ENCODE measurements around the gene PDE11A.
A peak's percentile ranks its signal among the peaks of the same experiment; 100 is the strongest.
"Not testable (repeated sequence)": the region's sequence is repeated elsewhere in the genome, so short reads cannot be mapped to it uniquely, and the experiment has no call there.

The PDE11A gene

DNA sequence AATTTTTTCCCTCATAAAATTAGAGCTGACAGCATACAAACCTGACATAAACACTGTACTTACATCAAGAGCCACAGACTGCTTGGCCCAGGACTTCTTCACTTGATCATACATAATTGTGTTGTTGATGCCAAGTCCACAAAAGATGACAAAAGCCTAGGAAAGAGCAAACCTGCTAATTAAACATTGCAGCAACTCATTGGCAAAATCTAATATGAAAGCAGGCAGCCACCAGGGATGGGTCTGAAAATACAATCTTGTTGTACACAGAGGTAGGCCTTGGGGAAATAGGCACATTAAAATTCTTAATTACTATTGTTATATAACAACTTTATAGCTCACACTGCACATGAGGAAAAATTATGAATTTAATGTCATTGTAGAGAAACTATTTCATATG lies 255.8 kb downstream of the PDE11A start:
- DNase-seq (ENCODE audit: low read depth), result no peak

DNA sequence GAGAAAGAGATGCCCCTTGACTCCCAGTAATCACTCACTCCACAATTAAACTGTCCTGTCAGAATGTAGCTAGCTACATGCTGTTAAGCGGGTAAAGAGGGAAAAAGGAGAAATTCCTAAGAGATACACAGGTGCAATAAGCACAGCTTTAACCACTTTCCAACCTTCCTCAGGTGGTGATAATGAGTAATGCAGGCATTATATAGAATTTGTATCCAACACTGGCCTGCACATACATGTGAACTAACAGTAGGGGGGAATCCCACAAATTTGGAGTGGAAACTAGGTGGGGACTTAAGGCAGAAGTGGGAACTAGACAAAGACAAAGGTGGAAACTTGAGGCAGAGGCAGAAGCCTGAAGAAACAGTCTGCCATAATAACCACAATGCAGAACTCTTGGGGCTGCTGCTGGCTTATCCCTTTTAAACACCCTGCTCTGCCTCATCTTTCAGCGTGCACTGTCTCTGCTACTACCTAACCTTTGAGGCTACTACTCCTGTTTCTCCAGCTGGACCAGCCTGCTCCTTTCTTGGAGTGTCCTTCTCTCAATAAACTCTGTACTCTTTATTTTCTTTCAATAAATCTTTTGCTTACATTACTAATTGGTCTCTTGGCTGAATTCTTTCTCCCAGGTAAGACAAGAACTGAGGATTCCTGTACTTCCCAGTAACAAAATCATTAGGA lies 259.7 kb downstream of the PDE11A start:
- no peak for DNase-seq (ENCODE audit: low read depth)

DNA sequence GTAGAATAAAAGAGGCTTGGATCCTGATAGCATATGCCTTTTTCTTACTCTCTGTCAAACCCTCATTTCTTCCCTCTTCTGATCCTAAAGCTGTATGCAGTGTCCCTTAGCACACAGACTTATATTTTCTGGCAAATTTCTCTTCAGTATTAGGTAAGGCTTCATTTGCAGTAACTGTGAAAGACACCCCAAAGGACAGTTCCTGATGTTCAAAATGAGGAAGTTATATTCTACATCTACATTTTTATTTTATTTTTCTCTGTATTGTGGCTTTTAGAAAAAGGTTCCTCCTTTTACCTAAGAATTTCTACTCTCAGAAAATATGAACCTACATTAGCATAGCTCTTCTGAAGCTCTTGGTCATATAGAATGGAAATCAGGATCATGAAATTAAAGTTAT lies 261.7 kb downstream of the PDE11A start:
- DNase-seq (ENCODE audit: low read depth), result no peak

DNA sequence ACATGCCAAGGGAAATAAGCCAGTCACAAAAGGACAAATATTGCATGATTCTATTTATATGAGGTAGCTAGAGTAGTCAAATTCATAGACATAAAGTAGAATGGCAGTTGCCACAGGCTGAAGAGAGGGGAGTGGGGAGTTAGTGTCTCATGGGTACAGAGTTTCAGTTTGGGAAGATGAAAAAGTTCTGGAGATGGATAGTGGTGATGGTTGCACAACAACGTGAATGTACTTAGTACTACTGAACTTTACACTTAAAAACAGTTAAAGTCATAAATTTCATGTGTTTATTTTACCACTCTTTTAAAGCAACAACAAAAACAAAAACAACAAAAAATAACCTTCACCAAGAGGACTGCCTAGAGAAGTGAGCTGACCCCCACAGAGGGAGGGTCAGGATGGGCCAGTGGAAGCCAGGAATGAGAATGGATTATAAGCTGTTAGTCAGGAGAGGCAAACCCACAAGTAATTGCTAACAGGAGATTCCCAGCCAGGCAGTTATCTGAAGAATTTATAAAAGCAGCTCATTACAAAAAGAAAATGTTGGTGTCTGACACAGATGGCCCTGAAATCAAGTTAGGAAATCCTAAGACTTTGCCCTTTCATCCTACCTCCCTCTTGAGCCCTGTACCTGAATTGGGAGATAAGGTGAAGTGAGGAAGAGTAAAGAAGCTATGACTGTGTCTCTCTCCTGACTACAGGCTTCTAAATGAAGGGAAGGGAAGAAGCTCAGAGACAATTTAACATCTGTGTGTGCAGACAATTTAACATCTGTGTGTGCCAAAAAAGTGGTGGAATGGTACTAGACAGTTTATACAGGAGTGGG lies 263.4 kb downstream of the PDE11A start:
- no peak for DNase-seq (ENCODE audit: low read depth)

DNA sequence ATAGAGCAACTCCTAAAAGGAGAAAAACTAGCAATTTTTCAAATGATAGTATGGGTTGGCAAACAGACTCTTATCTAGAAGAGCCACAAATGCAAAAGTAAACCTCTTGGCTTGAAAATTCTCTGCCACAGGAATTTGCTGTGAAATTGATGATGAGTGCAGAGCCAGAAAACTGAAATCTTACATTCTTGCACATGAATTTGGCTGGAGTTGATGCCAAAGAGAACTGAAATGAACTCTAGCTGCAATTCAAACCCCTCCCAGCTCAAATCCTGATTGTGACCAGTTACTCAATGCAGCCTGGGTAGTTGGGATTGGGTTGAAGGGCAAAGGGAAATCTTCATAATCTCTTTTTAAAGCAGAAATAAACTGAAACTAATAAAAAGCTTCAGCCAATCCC lies 266.6 kb downstream of the PDE11A start:
- DNase-seq (ENCODE audit: low read depth), result peak; percentile 65

DNA sequence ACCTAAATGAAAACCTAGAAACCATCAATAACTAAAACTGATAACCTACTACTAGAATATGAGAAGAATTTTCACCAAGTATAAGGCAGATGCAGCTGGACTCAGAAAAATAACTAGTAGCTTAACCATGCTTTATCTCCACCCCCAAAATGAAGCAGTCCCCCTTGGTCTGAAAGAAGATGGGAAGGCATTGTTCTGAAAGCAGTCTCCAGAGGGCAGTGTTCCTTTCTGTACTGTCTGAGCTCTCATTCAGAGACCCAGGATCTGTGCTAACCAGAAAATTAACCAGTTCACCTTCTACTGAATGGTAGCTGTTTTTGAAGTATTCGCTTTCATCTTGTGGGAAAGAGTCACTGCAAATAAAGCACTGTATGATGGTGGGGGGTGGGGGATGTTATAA lies 273.0 kb downstream of the PDE11A start:
- DNase-seq (ENCODE audit: low read depth), result no peak

DNA sequence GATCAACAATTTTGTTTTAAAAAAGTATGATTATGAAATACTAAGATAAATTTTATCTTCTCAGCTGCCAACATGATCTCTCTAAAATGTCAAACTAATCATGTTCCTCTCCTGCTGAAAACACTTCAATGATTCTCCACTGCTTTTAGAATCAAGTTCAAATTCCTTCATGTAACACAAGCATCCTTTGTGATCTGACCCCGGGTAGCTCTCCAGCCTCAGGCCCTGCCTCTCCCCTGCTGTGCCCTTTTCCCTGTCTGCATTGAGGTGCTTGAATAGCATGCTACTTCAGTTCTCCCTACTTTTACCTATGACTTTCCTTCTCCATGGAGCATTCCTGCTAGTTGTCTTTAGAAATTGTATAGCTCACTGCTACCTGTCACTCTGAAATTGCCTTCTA lies 274.8 kb downstream of the PDE11A start:
- DNase-seq (ENCODE audit: low read depth), result no peak

DNA sequence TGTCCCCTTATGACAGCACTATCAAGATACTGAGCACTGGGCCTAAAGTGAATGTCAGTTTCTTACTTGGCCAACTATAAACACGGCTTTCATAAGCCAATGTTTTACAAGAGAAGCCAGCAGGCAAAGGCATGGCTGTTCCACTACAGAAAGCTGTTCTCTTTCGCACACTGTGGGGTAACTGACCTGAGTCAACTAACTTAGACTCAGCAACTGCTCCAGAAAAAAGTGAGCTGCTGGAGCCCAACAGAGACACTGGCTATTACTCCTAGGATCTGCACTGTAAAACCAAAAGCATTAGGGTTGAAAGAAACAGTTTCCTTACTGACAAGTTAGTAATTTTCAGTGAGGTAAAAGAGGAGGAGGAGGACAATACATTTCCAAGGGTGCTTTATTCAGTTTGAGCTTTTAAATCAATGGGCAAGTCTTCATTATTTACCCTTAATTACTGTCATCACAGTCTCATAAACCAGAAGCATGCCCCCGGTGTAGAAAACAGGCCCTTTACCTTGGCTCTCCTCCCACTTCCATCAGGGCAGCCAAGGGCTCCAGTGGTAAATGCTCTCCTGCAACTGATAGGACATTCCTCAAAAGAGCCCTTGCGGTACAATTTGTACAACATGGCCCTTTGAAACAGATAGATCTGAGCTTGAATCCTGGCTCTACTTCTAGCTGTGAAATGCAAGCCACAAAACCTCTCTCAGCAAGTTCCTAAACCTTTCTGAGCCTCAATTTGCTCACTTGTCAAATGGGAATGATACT lies 275.7 kb downstream of the PDE11A start:
- DNase-seq (ENCODE audit: low read depth), result no peak

DNA sequence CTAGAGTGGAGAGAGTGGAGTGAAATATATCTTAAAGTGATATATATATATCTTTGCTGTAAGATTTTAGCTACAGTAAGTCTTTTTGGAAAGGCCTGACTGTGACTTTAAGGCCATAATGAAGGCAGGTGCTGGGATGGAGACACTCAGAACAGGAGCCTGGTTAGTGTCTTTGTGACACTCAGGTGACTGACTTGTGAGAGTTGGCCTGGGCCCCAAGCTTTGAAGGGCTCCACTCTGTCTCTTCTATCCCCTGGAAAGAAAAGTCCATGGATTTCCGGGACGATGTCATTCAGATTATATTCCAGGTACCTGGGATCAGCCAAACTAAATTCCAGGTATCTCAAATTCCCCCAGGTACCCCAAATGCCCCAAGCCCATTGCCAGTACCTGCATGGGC lies 276.6 kb downstream of the PDE11A start:
- DNase-seq (ENCODE audit: low read depth), result no peak

DNA sequence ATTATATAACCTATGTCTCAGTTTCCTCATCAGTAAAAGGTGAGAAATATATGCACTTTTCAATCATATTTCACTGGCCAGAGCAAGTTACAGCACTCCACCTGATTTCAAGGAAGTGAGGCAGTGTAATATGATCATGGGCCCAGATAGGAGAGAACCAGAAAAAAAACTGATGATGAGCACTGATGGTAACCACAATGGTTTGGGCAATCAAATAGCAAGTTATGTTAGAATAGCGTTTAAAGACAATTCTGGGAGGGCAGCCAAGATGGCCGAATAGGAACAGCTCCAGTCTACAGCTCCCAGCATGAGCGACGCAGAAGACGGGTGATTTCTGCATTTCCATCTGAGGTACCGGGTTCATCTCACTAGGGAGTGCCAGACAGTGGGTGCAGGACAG lies 287.4 kb downstream of the PDE11A start:
- DNase-seq (ENCODE audit: low read depth), result not testable (repeated sequence)

DNA sequence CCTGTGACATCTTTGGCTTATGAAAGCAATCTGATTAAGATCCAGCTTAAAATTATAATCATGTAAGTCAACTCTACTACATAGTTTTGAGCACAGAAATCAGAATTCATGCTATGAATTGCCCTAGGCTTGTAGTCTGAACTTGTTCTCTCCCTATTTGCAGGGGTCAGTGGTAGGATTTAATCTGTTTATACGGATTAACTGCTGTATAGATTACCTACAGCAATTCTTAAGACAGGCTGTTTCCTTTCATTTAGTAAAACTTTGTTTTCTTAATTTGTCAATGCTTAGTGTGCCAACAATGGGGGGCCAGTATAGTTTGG lies 287.9 kb downstream of the PDE11A start:
- DNase-seq (ENCODE audit: low read depth), result no peak

DNA sequence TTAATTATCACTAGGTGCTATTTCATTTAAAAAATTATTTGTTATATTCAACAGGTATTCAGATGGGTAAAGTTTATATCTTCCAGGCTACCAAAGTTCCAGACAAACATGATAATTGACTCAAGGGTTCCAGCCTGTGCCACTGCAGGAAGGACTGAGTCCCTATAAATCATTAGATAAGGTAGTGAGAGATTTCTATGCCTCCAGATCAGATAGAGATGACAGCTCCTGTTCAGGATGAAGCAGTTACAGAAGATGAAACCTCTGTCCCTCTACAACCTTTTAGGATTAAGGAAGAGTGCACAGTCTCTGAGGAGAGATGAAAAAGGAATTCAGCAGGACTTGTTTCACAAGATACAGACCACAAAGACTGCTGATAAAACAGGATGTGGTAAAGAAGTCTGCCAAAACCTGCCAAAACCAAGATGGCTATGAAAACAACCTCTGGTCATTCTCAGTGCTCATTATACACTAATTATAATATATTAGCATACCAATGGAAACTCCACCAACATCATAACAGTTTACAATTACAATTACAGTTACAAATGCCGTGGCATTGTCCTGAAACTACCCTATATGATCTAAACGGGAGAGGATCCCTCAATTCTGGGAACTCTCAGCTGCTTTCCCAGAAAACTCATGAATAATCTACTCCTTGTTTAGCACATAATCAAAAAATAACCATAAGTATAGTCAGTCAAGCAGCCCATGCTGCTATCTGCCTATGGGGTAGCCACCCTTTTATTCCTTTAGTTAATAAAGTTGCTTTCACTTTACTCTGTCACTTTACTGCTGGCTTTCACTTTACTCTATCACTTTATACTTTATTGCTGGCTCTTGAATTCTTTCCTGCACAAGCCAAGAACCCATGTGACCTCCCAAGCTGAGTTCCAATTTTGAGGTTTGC lies 288.5 kb downstream of the PDE11A start:
- peak; percentile 50 for DNase-seq (ENCODE audit: low read depth)

DNA sequence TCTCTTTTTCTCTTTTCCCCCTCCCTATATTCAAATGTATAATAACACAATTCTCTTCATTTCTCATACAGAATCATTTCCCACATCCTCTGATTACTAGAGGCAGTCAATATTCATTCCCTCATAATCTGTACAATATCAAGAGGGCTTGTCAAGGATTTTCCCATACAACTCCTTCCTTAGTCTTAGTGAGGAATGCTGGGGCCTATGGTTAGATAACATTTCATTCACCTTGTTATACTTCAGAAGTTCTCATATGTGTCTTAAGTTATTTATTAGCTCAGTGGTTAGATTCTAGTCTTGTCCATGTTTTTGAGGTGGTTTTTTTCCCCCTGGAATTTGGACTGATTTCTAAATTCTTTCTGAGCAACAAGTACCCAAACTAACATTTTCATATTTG lies 289.5 kb downstream of the PDE11A start:
- DNase-seq (ENCODE audit: low read depth), result no peak

DNA sequence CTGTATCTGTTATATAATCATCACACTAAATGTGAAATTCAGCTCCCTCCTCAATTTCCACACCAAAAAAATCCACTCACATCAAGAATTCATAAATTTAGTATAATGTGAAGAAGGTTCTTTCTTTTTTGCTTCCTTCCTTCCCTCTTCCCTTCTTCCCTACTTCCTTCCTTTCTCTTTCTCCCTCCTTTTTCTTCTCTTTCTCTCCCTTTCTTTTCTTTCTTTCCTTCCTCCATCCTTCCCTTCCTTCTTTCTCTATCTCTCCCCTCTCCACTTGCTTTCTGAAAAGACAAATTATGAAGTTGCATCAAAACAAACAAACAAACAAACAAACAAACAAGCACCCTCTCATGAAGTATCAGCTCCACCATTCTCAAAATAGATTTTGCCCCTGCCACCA lies 290.0 kb downstream of the PDE11A start:
- no peak for DNase-seq (ENCODE audit: low read depth)

DNA sequence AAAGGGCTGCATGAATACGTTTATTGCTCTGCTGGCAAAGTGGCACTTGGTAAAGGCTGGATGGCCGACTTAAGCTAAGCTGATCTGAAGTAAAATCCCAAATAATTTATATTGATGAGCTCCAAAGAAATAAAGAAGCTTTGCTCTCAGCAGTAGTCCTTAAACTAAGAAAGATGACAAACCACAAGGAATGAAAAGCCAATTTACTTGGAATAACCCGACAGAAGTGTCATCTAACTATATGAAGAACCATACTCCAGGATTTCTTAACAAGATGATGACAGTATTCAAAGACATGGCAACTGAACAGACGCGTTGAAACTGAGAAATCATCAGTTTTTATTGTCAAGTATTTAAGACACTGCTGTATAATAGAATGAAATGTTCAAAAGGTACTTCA lies 294.1 kb downstream of the PDE11A start:
- no peak for DNase-seq (ENCODE audit: low read depth)

DNA sequence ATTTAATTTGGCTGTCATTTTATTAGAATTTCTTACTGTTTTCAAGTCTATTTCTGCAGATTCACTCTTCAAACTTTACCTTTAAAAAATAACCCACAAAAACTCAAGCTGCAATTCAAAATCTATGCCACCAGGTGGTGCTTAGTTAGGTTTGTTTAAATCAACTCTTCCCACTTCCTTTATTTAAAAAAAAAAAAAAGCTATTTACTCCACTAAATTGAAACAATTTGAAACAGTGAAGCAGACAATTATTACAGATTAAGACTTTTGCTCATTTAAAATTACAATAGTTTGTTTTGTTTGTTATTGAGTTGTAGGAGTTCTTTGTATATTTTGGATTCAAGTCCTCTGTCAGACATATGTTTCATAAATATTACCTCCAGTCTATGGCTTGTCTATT lies 300.0 kb downstream of the PDE11A start:
- no peak for DNase-seq (ENCODE audit: low read depth)

DNA sequence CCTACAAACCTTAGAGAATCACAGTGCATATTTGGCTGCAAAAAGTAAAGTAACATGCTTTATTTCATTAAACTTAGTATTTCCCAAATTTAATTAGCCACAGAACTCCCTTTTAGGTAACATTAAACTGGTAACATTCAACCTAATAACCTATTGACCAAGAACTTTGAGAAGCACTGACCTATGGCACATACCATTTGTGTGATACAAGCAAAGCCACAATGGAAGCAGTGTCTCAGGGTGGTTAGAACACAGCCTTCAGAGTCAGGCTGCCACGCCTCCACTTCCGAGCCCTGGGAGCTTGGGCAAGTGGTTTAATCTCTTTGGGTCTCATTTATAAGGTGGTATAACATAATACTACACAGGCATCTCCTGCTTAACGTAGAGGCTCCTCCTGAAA lies 301.4 kb downstream of the PDE11A start:
- no peak for DNase-seq (ENCODE audit: low read depth)

DNA sequence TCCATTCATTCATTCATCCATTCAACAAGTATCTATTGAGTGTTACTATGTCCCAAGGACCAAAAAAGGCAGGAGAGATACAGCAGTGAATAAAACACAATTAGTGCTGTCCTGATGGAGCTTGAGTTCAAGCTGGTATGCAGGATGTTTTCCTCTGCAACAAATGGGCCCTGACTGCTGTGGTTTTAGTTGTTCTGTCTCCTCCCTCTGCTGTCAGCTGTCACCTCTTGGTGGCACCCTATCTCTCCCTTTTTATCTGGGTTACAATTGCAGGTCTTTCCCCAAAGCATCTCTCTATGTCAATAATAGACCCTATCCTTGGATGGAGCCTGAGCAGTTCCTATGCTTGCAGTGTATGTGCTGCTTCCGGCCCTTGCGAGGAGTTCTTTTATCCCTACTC lies 304.8 kb downstream of the PDE11A start:
- DNase-seq (ENCODE audit: low read depth), result no peak

DNA sequence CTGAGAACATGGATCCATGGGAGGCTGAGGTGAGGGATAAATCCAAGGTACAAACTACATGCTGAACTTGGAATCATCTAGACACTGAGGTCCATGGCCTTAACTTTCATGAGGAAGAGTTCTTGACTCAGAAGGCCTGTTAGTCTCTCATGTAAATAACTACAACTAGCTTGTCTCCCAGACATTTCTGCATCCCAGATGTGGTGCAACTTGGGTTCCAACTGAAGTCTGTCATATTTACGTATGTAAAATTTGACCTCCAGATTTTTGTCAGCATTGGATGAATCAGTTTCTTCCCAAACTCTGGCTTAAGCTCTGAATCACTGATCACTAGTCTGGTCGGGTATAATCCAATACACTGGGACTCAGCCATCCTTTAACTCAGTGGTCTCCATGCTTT lies 306.9 kb downstream of the PDE11A start:
- no peak for DNase-seq (ENCODE audit: low read depth)

DNA sequence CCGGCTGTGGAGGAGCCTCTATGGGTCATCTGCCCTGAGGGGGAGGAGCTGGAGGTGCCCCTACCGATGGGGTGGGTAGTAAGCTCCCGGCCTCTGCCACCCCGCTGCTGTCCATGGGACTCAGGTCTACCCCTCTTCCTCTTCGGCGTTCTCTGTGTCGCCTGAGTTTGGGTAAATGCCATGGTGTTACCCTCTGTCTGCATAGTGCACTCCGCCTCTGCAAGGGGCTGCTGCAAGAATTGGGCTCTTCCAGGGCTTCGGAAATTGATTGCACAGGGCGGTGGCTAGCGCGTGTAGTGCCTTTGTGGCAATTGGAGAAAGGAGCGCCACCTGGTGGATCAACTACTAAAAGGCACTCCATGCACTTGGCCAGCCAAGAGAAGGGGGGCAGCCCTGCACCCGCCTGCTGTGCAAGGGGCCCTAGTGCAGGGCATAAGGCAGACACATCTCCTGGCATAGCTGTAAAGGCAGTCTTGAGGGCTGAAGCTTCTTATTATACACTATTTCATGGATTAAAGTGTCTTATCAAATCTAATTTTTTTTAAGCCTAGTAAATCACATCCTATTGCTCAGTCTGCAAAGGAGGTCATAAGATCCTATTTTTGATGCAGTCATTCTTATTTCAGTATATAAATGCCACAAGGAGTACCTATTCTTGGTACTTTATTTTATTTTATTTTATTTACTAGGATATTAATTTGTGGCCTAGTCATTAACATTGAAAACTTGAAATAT lies 308.9 kb downstream of the PDE11A start:
- DNase-seq (ENCODE audit: low read depth), result no peak

DNA sequence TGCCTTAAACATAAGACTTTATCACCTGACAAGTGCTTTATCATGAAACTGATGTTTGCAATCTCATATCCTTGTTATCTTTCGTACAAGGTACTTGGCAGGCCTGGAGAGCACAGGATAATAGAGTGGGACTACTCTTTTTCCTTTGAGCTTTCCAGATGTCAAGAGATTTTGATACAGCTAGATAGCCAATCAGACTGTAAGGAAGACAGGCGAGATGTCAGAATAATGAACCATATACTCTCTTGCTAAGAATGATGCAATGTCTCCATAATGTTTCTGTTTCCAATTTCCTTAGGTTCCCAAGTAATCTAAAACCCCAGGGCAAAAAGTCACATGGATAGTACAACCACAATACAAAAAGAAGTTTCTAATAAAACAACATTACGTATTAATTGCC lies 313.1 kb downstream of the PDE11A start:
- no peak for DNase-seq (ENCODE audit: low read depth)

Data from GM04504 (cell line).